Measurements from ENCODE around the gene MFSD2A.

GRCh38 chr1:39927538-39927937 is 27.4 kb upstream of the MFSD2A start:
- TF ChIP-seq CTCF (conservative IDR thresholded peaks at IDR 0.05; ENCODE audit: low read length) (no peak), EZH2phosphoT487 (IDR thresholded peaks at IDR 0.05; ENCODE audit: borderline replicate concordance) (no peak)

Measured in Loucy (cell line).